Lung (tissue), 12 donors: Measurements from ENCODE around the gene CYB5D1. TPM values are rescaled to one million over a fixed set of nuclear protein-coding genes. Genes with fewer than 3 reads are reported as not detected.

ENCODE experiments used
- ATAC-seq: fragments of 200-7000 bp; cut with Tn5 transposase; one replicate; pipeline ENCODE4 v1.9.1; 2020; ENCODE audit warnings: moderate number of reproducible peaks; ENCODE audit not compliant: insufficient read depth, low FRiP score
- DNase-seq, 3 donors: peaks; one replicate each; pipeline ENCODE4 v3.0.0-alpha.2; 2013 to 2017
- H3K27ac ChIP-seq, 2 donors: one replicate each; pipeline ENCODE4 v1.5.1; 2013; ENCODE audit warnings: mild to moderate bottlenecking in 2 of 2, moderate library complexity in 2 of 2, control low read depth in 1 of 2, inconsistent platforms in 1 of 2, low read depth in 1 of 2, low read length in 1 of 2
- H3K27me3 ChIP-seq, 3 donors: one replicate each; pipeline ENCODE4 v1.5.1; 2013; ENCODE audit warnings: low read length in 2 of 3; ENCODE audit not compliant: control insufficient read depth in 3 of 3, insufficient read depth in 3 of 3
- H3K36me3 ChIP-seq, 4 donors: one replicate each; pipeline ENCODE4 v1.5.1; 2013; ENCODE audit warnings: low read length in 4 of 4, mild to moderate bottlenecking in 1 of 4, moderate library complexity in 1 of 4; ENCODE audit not compliant: control insufficient read depth in 4 of 4, insufficient read depth in 4 of 4
- H3K4me1 ChIP-seq, 5 donors: one replicate each; pipeline ENCODE4 v1.5.1; 2013; ENCODE audit warnings: low read length in 5 of 5, mild to moderate bottlenecking in 2 of 5, moderate library complexity in 1 of 5; ENCODE audit not compliant: control insufficient read depth in 5 of 5, insufficient read depth in 5 of 5
- H3K4me3 ChIP-seq: one replicate; pipeline ENCODE4 v1.5.1; 2013; ENCODE audit warnings: mild to moderate bottlenecking, control low read depth, moderate library complexity
- H3K9ac ChIP-seq, 2 donors: one replicate each; pipeline ENCODE4 v1.5.1; 2013; ENCODE audit warnings: low read length in 2 of 2, control low read depth in 1 of 2; ENCODE audit not compliant: insufficient read depth in 1 of 2
- H3K9me3 ChIP-seq, 4 donors: one replicate each; pipeline ENCODE4 v1.5.1; 2013; ENCODE audit warnings: low read length in 3 of 4, mild to moderate bottlenecking in 1 of 4, moderate library complexity in 1 of 4; ENCODE audit not compliant: control insufficient read depth in 4 of 4, insufficient read depth in 3 of 4
- WGBS, 2 donors: extraction: QIAGEN DNeasy Blood & Tissue Kit; methylation state at CpG; one replicate each; pipeline ENCODE4 v1.1.7; 2013; 5-methylcytosine and 5-hydroxymethylcytosine counted together
- polyA plus RNA-seq, 2 donors: library from polyadenylated mRNA; stranded (reverse); fragments of 200-250 nt; gene quantifications; one replicate each; pipeline ENCODE4 v1.2.1, GENCODE V29; 2013
- total RNA-seq, 2 donors: library from RNA; depleted of rRNA in 1 of 2; stranded (reverse); fragments of >200 nt in 1 of 2; gene quantifications; one replicate each; pipeline ENCODE4 v1.2.1, GENCODE V29; 2014 to 2021
- TF ChIP-seq, protein P1 (sequence below): IDR thresholded peaks from 2 replicates; pipeline ENCODE4 v1.5.1; 2012; ENCODE audit warnings: mild to moderate bottlenecking; ENCODE audit errors: control extremely low read depth, extremely low read depth
- donor health status: control.
- donor health status: control.
- donor health status: Bipolar disorder and iron deficiency.
- donor health status: healthy.
- donor health status: DM: yes; HTN: yes; CAD: no.

The CYB5D1 gene
- total and polyA plus RNA-seq, 4 donors, result 5.5 to 21.6 (median 14.0) TPM

DNA sequence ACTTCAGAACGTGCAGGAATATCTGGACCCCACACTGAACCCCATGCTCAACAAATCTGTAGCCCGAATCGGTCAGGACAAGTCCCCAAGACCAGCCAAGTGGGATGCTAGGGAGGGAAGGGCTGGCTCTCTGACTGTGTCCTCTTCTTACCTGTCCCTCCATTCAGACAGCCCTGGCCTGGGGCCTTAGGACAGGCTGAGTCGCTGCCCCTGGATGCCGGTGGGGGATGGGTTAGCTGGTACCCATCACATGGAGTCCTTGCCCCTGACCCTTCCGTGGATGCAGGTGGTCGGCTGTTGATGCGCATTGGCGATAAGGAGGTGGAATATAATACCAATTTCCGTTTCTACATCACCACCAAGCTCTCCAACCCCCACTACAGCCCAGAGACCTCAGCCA, 39.8 kb upstream of the CYB5D1 start:
- no peaks in the 10 kb centered on the region for H3K4me1 ChIP-seq
- H3K9me3 ChIP-seq, result no peaks in the 10 kb centered on the region
- no peaks in the 10 kb centered on the region for H3K36me3 ChIP-seq
- TF ChIP-seq, protein P1, sequence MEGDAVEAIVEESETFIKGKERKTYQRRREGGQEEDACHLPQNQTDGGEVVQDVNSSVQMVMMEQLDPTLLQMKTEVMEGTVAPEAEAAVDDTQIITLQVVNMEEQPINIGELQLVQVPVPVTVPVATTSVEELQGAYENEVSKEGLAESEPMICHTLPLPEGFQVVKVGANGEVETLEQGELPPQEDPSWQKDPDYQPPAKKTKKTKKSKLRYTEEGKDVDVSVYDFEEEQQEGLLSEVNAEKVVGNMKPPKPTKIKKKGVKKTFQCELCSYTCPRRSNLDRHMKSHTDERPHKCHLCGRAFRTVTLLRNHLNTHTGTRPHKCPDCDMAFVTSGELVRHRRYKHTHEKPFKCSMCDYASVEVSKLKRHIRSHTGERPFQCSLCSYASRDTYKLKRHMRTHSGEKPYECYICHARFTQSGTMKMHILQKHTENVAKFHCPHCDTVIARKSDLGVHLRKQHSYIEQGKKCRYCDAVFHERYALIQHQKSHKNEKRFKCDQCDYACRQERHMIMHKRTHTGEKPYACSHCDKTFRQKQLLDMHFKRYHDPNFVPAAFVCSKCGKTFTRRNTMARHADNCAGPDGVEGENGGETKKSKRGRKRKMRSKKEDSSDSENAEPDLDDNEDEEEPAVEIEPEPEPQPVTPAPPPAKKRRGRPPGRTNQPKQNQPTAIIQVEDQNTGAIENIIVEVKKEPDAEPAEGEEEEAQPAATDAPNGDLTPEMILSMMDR, result no peak
- H3K9ac ChIP-seq, result no peak overlapping the region
- DNase-seq, result no peak
- no peak for ATAC-seq
- WGBS, 2 donors, result 88 to 90% methylated on average over 10 of the region's 10 CpGs
- H3K27me3 ChIP-seq, result no peaks in the 10 kb centered on the region
- no peak overlapping the region for H3K4me3 ChIP-seq
- no peak overlapping the region for H3K27ac ChIP-seq

DNA sequence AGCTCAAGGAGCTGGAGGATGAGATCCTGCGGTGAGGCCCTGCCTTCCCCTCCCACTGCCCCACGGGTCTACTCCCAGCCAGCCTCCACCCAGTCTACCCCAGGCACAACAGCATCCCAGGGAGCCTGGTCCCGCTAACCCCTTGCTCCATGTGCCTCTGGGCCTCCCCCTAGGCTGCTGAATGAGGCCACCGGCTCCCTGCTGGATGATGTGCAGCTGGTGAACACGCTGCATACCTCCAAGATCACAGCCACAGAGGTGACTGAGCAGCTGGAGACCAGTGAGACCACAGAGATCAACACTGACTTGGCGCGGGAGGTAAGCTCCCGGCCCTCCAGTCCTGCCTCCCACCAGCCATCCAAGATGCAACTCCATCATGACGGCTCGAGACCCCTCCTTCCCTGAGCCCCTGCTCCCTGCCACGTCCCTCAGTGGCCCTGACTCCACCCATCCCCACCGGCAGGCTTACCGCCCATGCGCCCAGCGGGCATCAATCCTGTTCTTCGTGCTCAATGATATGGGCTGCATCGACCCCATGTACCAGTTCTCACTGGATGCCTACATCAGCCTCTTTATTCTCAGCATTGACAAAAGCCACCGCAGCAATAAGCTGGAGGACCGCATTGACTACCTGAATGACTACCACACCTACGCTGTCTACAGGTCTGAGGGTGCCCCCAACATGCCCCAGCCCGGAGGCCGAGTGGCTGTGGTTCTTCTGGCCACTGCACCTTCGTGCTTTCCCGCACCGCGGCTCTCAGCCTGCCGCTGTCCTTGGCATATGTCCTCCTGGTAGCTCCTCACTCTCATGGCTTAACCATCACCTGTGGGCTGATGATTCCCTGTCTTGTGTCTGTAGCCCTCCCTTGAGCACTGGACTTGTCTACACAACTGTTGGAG, 38.8 kb upstream of the CYB5D1 start:
- Histone ChIP-seq H3K4me3 (no peak overlapping the region), H3K27ac (no peak overlapping the region), H3K36me3 (no peaks in the 10 kb centered on the region), H3K4me1 (no peaks in the 10 kb centered on the region), H3K9ac (no peak overlapping the region), H3K27me3 (no peaks in the 10 kb centered on the region), H3K9me3 (no peaks in the 10 kb centered on the region)
- WGBS, 2 donors, result 91 to 92% methylated on average over 27 of the region's 27 CpGs
- ATAC-seq, result no peak
- DNase-seq, result no peak
- TF ChIP-seq, protein P1, result no peak

DNA sequence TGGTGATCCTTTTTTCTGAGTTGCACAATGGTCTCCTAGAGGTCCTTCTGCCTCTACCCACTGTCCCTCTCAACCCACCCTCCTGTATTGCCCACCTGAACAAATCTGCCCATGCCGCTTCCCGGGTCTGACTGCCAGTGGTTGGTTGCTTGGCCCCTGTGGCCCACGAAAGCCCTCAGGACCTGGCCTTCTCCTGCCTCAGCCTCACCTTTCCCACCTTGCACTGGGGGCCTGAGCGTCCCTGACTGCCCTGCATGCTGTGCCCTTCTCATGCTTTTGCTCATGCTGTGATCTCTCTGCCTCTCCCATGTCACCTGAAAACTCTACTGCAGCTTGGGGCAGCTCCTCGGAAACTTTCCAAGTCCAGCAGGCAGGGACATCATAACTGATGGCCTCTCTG, 37.6 kb upstream of the CYB5D1 start:
- Histone ChIP-seq H3K9me3 (no peaks in the 10 kb centered on the region), H3K4me3 (no peak overlapping the region), H3K4me1 (no peaks in the 10 kb centered on the region), H3K27me3 (peaks cover 0 to 2% (median 0%) of the 10 kb centered on the region in 3 donors), H3K27ac (no peak overlapping the region), H3K9ac (no peak overlapping the region), H3K36me3 (no peaks in the 10 kb centered on the region)
- no peak for DNase-seq
- TF ChIP-seq, protein P1, result no peak
- WGBS, 2 donors, result 84 to 98% methylated on average over 5 of the region's 5 CpGs
- ATAC-seq, result no peak
